Suprapubic skin (tissue), 4 donors: ENCODE results near the gene TIPIN.
"Not testable (repeated sequence)": the region's sequence is repeated elsewhere in the genome, so short reads cannot be mapped to it uniquely, and the experiment has no call there.

ENCODE experiments used
- CTCF ChIP-seq, 2 donors: fragments of 200-600 bp in 1 of 2; fragments of 450-650 bp in 1 of 2; sonication (generic) in 1 of 2; IDR thresholded peaks; one replicate each; pipeline ENCODE4 v1.5.1; 2016 to 2019; ENCODE audit warnings: antibody characterized with exemption in 2 of 2, mild to moderate bottlenecking in 1 of 2, moderate library complexity in 1 of 2
- POLR2A ChIP-seq, 2 donors: fragments of 450-650 bp; IDR thresholded peaks; one replicate each; pipeline ENCODE4 v1.6.1; 2017; ENCODE audit warnings: antibody characterized with exemption in 2 of 2, mild to moderate bottlenecking in 2 of 2, moderate library complexity in 2 of 2
- POLR2AphosphoS5 ChIP-seq, 3 donors: sonication (generic); formaldehyde crosslinking; IDR thresholded peaks; one replicate each; pipeline ENCODE4 v1.6.1; 2017; ENCODE audit warnings: antibody characterized with exemption in 3 of 3

DNA sequence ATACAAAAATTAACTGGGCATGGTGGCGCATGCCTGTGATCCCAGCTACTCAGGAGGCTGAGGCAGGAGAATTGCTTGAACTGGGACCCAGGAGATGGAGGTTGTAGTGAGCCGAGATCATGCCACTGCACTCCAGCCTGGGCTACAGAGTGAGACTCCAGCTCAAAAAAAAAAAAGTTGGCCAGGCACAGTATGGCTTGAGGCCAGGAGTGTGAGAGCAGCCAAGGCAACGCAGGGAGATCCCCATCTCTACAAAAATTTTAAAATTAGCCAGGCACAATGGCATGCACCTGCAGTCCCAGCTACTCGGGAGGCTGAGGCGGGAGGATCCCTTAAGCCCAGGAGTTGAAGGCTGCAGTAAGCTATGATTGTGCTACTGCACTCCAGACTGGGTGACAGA lies 8.0 kb downstream of the TIPIN start:
- not testable (repeated sequence) for TF ChIP-seq CTCF, POLR2A, POLR2AphosphoS5 (IDR thresholded peaks at IDR 0.05)
